ENCODE data around the gene RGS14.

DNA sequence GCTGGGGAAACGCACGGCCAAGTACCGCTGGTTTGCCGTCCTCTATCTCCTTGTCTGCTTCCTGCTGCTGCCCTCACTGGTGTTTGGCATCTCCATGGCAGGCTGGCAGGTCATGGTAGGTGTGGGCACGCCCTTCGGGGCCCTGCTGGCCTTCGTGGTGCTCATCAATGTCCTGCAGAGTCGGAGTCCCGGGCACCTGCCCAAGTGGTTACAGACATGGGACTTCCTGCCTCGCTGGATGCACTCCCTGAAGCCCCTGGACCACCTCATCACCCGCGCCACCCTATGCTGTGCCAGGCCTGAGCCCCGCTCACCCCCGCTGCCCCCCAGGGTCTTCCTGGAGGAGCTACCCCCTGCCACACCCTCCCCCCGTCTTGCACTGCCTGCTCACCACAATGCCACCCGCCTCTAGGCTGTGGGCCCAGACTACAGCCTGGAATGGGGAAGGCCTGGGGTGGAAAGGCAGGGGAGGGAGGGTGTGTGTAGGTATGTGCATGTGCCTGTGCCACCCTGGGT lies 40.2 kb downstream of the RGS14 start:
- no peak for TF ChIP-seq CTCF (IDR thresholded peaks at IDR 0.05; ENCODE audit: low read depth, low read length, poor library complexity, severe bottlenecking)
- no peak for TF ChIP-seq EZH2phosphoT487 (IDR thresholded peaks at IDR 0.05; ENCODE audit: borderline replicate concordance, low read length)

Data from DOHH2 (cell line).